Panc1 (cell line): ENCODE results near the gene PBX1. TPM values are rescaled to one million over a fixed set of nuclear protein-coding genes. Genes with fewer than 3 reads are reported as not detected.

Experiments
- ATAC-seq: fragments of 200-7000 bp; cut with Tn5 transposase; 2 replicates; pipeline ENCODE4 v1.9.1; 2020; ENCODE audit warnings: mild to moderate bottlenecking, moderate library complexity
- BruUV-seq: library from RNA; stranded (reverse); fragments of 400-500 nt; replicated peaks from 2 replicates; lab custom pipeline; 2021; lab: Mats Ljungman, UMichigan
- CTCF ChIA-PET: fragments of 300-600 bp; sonication (Branson Sonifier 250); formaldehyde crosslinking; loops from one replicate; lab custom pipeline; 2022; ENCODE audit warnings: antibody characterized with exemption; lab: Charles Lee
- POLR2A ChIA-PET: fragments of 300-600 bp; sonication (Branson Sonifier 250); formaldehyde crosslinking; loops from one replicate; lab custom pipeline; 2022; ENCODE audit warnings: antibody characterized with exemption; lab: Charles Lee
- DNase-seq: peaks from one replicate; pipeline ENCODE4 v3.0.0-alpha.2; 2010; ENCODE audit warnings: low read depth, low spot score
- H3K27ac ChIP-seq: 2 replicates; pipeline ENCODE4 v1.5.1; 2011; ENCODE audit warnings: mild to moderate bottlenecking, low read length, inconsistent platforms
- H3K27me3 ChIP-seq: fragments of 200-500 bp; sonication (Bioruptor generic); 2 replicates; pipeline ENCODE4 v1.6.0; 2014; ENCODE audit warnings: low read length, inconsistent platforms; ENCODE audit not compliant: control insufficient read depth, insufficient read depth
- H3K36me3 ChIP-seq: fragments of 200-500 bp; sonication (Bioruptor generic); 2 replicates; pipeline ENCODE4 v1.5.1; 2014; ENCODE audit warnings: inconsistent platforms, mild to moderate bottlenecking, low read length, moderate library complexity; ENCODE audit not compliant: control insufficient read depth, insufficient read depth
- H3K4me1 ChIP-seq: 2 replicates; pipeline ENCODE4 v1.5.1; 2011; ENCODE audit warnings: inconsistent platforms, mild to moderate bottlenecking, low read length, moderate library complexity; ENCODE audit not compliant: control insufficient read depth, insufficient read depth
- H3K4me3 ChIP-seq, 2 experiments: 2 replicates each; pipeline ENCODE4 v1.5.1; 2011 to 2012; ENCODE audit warnings: low read depth in 2 of 2, low read length in 2 of 2, mild to moderate bottlenecking in 2 of 2, inconsistent platforms in 1 of 2, moderate library complexity in 1 of 2
- H3K9me3 ChIP-seq: fragments of 200-500 bp; sonication (Bioruptor generic); 2 replicates; pipeline ENCODE4 v1.5.1; 2014; ENCODE audit warnings: low read depth, mild to moderate bottlenecking, inconsistent platforms, low read length, moderate library complexity; ENCODE audit not compliant: control insufficient read depth, insufficient read depth
- POLR2AphosphoS5 ChIP-seq: IDR thresholded peaks from 2 replicates; pipeline ENCODE4 v1.6.1; 2012; ENCODE audit warnings: mild to moderate bottlenecking, low read depth, low read length, moderate library complexity
- SIN3A ChIP-seq: IDR thresholded peaks from 2 replicates; pipeline ENCODE4 v1.6.1; 2012; ENCODE audit warnings: low read depth, mild to moderate bottlenecking, low read length, moderate library complexity, borderline replicate concordance; ENCODE audit not compliant: insufficient read depth
- TCF7L2 ChIP-seq: IDR thresholded peaks from 2 replicates; pipeline ENCODE4 v1.6.1; 2011; ENCODE audit warnings: mild to moderate bottlenecking, low read depth, low read length, inconsistent platforms
- in situ Hi-C: cut with HindIII; loops from 2 replicates; pipeline ENCODE4 v1.10.0; 2016; ENCODE audit warnings: low sequenced_read_pairs, low pct_unique_long_range_greater_than_20kb
- intact Hi-C: fragments of 100-400 bp; cut with micrococcal nuclease; formaldehyde crosslinking; loops from one replicate; pipeline ENCODE4 v1.10.0; 2022; ENCODE audit not compliant: unreplicated experiment
- total RNA-seq: library from RNA; stranded (reverse); gene quantifications from one replicate; pipeline ENCODE4 v1.2.1, GENCODE V29; 2021; ENCODE audit not compliant: unreplicated experiment
- TF ChIP-seq, protein P1 (sequence below), 2 experiments: IDR thresholded peaks; 2 replicates each; pipeline ENCODE4 v1.6.1; 2011 to 2012; ENCODE audit warnings: low read depth in 2 of 2, control low read depth in 1 of 2, low read length in 1 of 2, mild to moderate bottlenecking in 1 of 2, moderate library complexity in 1 of 2; ENCODE audit not compliant: insufficient read depth in 1 of 2
- TF ChIP-seq, protein P2 (sequence below): fragments of 450-650 bp; IDR thresholded peaks from 2 replicates; pipeline ENCODE4 v1.5.1; 2017; ENCODE audit warnings: mild to moderate bottlenecking

Gene PBX1
- total RNA-seq, 1 experiment from 2014 or later = 2.0 TPM

GRCh38 chr1:164801791-164802502 is 243.0 kb downstream of the PBX1 start:
- Histone ChIP-seq H3K27ac (no peak overlapping the region), H3K4me1 (no peaks in the 10 kb centered on the region), H3K4me3 (no peak overlapping the region), H3K36me3 (no peaks in the 10 kb centered on the region), H3K9me3 (no peaks in the 10 kb centered on the region), H3K27me3 (no peaks in the 10 kb centered on the region)
- ATAC-seq = no peak
- intact Hi-C loops (no loop called here), in situ Hi-C loops (no loop called here)
- DNase-seq = no peak
- no TSS peak for BruUV-seq
- ChIA-PET POLR2A (no interaction called here), CTCF (no interaction called here)
- no peak for TF ChIP-seq SIN3A
- no peak for TF ChIP-seq TCF7L2
- TF ChIP-seq POLR2AphosphoS5 = no peak
- TF ChIP-seq, protein P1, sequence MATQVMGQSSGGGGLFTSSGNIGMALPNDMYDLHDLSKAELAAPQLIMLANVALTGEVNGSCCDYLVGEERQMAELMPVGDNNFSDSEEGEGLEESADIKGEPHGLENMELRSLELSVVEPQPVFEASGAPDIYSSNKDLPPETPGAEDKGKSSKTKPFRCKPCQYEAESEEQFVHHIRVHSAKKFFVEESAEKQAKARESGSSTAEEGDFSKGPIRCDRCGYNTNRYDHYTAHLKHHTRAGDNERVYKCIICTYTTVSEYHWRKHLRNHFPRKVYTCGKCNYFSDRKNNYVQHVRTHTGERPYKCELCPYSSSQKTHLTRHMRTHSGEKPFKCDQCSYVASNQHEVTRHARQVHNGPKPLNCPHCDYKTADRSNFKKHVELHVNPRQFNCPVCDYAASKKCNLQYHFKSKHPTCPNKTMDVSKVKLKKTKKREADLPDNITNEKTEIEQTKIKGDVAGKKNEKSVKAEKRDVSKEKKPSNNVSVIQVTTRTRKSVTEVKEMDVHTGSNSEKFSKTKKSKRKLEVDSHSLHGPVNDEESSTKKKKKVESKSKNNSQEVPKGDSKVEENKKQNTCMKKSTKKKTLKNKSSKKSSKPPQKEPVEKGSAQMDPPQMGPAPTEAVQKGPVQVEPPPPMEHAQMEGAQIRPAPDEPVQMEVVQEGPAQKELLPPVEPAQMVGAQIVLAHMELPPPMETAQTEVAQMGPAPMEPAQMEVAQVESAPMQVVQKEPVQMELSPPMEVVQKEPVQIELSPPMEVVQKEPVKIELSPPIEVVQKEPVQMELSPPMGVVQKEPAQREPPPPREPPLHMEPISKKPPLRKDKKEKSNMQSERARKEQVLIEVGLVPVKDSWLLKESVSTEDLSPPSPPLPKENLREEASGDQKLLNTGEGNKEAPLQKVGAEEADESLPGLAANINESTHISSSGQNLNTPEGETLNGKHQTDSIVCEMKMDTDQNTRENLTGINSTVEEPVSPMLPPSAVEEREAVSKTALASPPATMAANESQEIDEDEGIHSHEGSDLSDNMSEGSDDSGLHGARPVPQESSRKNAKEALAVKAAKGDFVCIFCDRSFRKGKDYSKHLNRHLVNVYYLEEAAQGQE (IDR thresholded peaks at IDR 0.05; ENCODE audit: insufficient read depth in 1 of 2, low read depth in 2 of 2, low read length in 1 of 2) = no peak
- TF ChIP-seq, protein P2, sequence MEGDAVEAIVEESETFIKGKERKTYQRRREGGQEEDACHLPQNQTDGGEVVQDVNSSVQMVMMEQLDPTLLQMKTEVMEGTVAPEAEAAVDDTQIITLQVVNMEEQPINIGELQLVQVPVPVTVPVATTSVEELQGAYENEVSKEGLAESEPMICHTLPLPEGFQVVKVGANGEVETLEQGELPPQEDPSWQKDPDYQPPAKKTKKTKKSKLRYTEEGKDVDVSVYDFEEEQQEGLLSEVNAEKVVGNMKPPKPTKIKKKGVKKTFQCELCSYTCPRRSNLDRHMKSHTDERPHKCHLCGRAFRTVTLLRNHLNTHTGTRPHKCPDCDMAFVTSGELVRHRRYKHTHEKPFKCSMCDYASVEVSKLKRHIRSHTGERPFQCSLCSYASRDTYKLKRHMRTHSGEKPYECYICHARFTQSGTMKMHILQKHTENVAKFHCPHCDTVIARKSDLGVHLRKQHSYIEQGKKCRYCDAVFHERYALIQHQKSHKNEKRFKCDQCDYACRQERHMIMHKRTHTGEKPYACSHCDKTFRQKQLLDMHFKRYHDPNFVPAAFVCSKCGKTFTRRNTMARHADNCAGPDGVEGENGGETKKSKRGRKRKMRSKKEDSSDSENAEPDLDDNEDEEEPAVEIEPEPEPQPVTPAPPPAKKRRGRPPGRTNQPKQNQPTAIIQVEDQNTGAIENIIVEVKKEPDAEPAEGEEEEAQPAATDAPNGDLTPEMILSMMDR = no peak

- no peak for ATAC-seq
- intact Hi-C loops = no loop called here
- DNase-seq = no peak
- Histone ChIP-seq H3K4me1 (no peaks in the 10 kb centered on the region), H3K4me3 (no peak overlapping the region), H3K9me3 (no peaks in the 10 kb centered on the region), H3K27ac (no peak overlapping the region), H3K27me3 (no peaks in the 10 kb centered on the region), H3K36me3 (no peaks in the 10 kb centered on the region)
- in situ Hi-C loops = no loop called here
- CTCF ChIA-PET = no interaction called here
- POLR2A ChIA-PET = no interaction called here
- TF ChIP-seq SIN3A (no peak), POLR2AphosphoS5 (no peak), TCF7L2 (no peak)
- TF ChIP-seq, protein P1 (IDR thresholded peaks at IDR 0.05; ENCODE audit: insufficient read depth in 1 of 2, low read depth in 2 of 2, low read length in 1 of 2) = no peak
- TF ChIP-seq, protein P2 = no peak
- no TSS peak for BruUV-seq
These were observed 243.7 kb downstream of the PBX1 start for GRCh38 chr1:164802529-164803282.
